GM23248 (cell line): ENCODE data around the gene DNM1.

Experiments
- EZH2 ChIP-seq: fragments of 200-600 bp; sonication (generic); IDR thresholded peaks from 2 replicates; pipeline ENCODE4 v1.6.1; 2018; ENCODE audit warnings: antibody characterized with exemption, mild to moderate bottlenecking; ENCODE audit not compliant: insufficient read depth, poor library complexity, severe bottlenecking
- EZH2phosphoT487 ChIP-seq: fragments of 200-600 bp; sonication (generic); IDR thresholded peaks from 2 replicates; pipeline ENCODE4 v1.6.1; 2018; ENCODE audit warnings: antibody characterized with exemption, moderate library complexity, mild to moderate bottlenecking, low read depth; ENCODE audit not compliant: insufficient read depth

GRCh38 chr9:128167209-128167608, 36.0 kb upstream of the DNM1 start:
- TF ChIP-seq EZH2: no peak
- no peak for TF ChIP-seq EZH2phosphoT487
